DND-41 (cell line): Measurements from ENCODE around the gene MAL.

Experiments used
- ATAC-seq: fragments of 200-7000 bp; cut with Tn5 transposase; 3 replicates; pipeline ENCODE4 v1.9.1; 2021; ENCODE audit warnings: low read depth; ENCODE audit not compliant: insufficient read depth
- DNase-seq: peaks from one replicate; pipeline ENCODE4 v3.0.0-alpha.2; 2020
- H2AFZ ChIP-seq: 2 replicates; pipeline ENCODE4 v1.6.0; 2012; ENCODE audit warnings: low read depth, low read length
- H3K27ac ChIP-seq: 2 replicates; pipeline ENCODE4 v1.5.1; 2012; ENCODE audit warnings: low read length, inconsistent platforms
- H3K27me3 ChIP-seq: fragments of 200-600 bp; sonication (generic); 2 replicates; pipeline ENCODE4 v1.6.0; 2012; ENCODE audit warnings: low read length, mild to moderate bottlenecking, inconsistent platforms; ENCODE audit not compliant: insufficient read depth, poor library complexity
- H3K36me3 ChIP-seq: 2 replicates; pipeline ENCODE4 v1.5.1; 2012; ENCODE audit warnings: low read length, inconsistent platforms; ENCODE audit not compliant: insufficient read depth
- H3K4me1 ChIP-seq: 2 replicates; pipeline ENCODE4 v1.5.1; 2012; ENCODE audit warnings: mild to moderate bottlenecking, low read length; ENCODE audit not compliant: insufficient read depth
- H3K4me2 ChIP-seq: 2 replicates; pipeline ENCODE4 v1.6.0; 2012; ENCODE audit warnings: mild to moderate bottlenecking, moderate library complexity, low read length, inconsistent platforms; ENCODE audit not compliant: insufficient read depth
- H3K4me3 ChIP-seq, 2 experiments: fragments of 200-600 bp in 1 of 2; shearing (Covaris generic) in 1 of 2; 2 replicates each; pipeline ENCODE4 v1.5.1; 2012 to 2016; ENCODE audit warnings: inconsistent platforms in 2 of 2, low read length in 2 of 2, mild to moderate bottlenecking in 2 of 2, low read depth in 1 of 2, moderate library complexity in 1 of 2
- H3K79me2 ChIP-seq: 2 replicates; pipeline ENCODE4 v1.6.0; 2012; ENCODE audit warnings: low read length, inconsistent platforms; ENCODE audit not compliant: insufficient read depth
- H3K9ac ChIP-seq: 2 replicates; pipeline ENCODE4 v1.6.0; 2012; ENCODE audit warnings: low read depth, mild to moderate bottlenecking, inconsistent platforms, low read length, moderate library complexity
- H3K9me3 ChIP-seq: 2 replicates; pipeline ENCODE4 v1.5.1; 2012; ENCODE audit warnings: low read length, moderate library complexity, mild to moderate bottlenecking, inconsistent platforms; ENCODE audit not compliant: insufficient read depth, severe bottlenecking
- H4K20me1 ChIP-seq: 2 replicates; pipeline ENCODE4 v1.6.0; 2012; ENCODE audit warnings: low read length; ENCODE audit not compliant: insufficient read depth
- EZH2 ChIP-seq: IDR thresholded peaks from 3 replicates; pipeline ENCODE4 v1.6.1; 2012; ENCODE audit warnings: borderline replicate concordance, low read depth, mild to moderate bottlenecking, moderate library complexity, low read length, inconsistent platforms; ENCODE audit not compliant: severe bottlenecking
- TF ChIP-seq, protein P1 (sequence below): IDR thresholded peaks from 2 replicates; pipeline ENCODE4 v1.5.1; 2012; ENCODE audit warnings: borderline replicate concordance, low read length, moderate library complexity, mild to moderate bottlenecking; ENCODE audit not compliant: poor library complexity, severe bottlenecking; ENCODE audit errors: extremely low read depth

The MAL gene

DNA sequence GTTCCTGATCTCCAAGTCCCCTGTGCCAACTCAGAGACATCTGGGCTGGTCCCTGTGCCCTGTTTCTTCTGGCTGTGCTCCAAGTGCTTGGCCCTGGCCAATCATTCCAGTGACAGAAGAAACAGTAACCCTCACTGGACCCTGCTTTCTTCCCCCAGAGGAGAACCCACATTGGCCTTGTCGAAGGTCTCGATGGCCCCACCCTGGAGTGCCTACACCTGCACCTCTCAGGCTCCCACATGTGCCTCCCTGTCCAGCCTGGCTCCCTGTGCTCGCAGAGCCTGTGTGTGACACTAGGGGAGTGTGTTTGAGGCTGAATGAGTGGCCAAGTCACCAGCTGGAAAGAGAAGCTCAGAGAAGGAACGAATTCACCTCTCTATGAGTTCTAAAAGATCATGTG, 5.9 kb upstream of the MAL start:
- Histone ChIP-seq H3K27ac (no peak overlapping the region), H3K27me3 (peaks cover 12% of the 10 kb centered on the region), H3K36me3 (no peaks in the 10 kb centered on the region), H3K9me3 (no peaks in the 10 kb centered on the region), H3K4me1 (peaks cover 29% of the 10 kb centered on the region), H2AFZ (no peak overlapping the region), H3K4me2 (no peak overlapping the region), H4K20me1 (peaks cover 3% of the 10 kb centered on the region; the same call in 1 of the 2 replicates), H3K4me3 (no peak overlapping the region), H3K79me2 (no peaks in the 10 kb centered on the region), H3K9ac (no peak overlapping the region)
- TF ChIP-seq EZH2: no peak
- TF ChIP-seq, protein P1, sequence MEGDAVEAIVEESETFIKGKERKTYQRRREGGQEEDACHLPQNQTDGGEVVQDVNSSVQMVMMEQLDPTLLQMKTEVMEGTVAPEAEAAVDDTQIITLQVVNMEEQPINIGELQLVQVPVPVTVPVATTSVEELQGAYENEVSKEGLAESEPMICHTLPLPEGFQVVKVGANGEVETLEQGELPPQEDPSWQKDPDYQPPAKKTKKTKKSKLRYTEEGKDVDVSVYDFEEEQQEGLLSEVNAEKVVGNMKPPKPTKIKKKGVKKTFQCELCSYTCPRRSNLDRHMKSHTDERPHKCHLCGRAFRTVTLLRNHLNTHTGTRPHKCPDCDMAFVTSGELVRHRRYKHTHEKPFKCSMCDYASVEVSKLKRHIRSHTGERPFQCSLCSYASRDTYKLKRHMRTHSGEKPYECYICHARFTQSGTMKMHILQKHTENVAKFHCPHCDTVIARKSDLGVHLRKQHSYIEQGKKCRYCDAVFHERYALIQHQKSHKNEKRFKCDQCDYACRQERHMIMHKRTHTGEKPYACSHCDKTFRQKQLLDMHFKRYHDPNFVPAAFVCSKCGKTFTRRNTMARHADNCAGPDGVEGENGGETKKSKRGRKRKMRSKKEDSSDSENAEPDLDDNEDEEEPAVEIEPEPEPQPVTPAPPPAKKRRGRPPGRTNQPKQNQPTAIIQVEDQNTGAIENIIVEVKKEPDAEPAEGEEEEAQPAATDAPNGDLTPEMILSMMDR: no peak
- ATAC-seq: no peak
- no peak for DNase-seq

DNA sequence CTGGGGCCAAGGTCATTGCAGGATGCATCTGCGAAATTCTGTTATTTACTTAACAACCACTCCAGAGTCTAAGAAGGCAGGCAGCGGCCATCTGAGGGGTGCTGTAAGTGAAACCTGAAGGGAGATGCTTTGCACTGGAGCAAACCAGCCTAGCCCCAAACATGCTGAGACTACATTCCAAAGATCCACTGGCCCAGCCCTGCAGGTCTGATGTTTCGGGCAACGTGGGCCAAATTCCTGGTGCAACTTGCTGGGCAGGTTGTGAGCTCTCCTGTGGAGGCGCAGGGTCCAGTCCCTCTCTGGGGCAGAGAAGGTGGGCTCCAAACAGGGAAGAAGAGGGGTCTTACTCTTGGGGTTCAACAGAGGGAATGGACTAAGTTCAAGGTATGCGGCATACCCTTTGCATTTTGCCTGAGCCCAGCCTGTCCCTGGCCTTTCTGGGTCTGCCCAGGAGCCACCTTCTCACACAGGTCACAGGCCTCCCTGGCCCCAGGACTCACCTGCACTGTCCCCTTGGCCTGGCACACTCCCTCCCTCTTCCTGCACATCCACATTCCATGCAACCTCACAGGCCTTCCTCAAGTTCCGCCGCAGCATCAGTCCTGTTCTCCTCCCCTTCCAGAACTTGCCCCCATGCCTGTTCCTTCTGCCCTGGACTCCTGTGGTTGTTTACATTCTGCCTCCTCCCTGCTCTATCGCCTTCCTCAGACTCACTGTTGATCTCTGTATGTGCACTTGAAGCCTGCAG, 5.1 kb upstream of the MAL start:
- DNase-seq (no peak), ATAC-seq (no peak)
- Histone ChIP-seq H3K27ac (no peak overlapping the region), H3K9me3 (no peaks in the 10 kb centered on the region), H3K4me2 (no peak overlapping the region), H3K27me3 (peaks cover 20% of the 10 kb centered on the region), H3K4me3 (no peak overlapping the region), H3K36me3 (no peaks in the 10 kb centered on the region), H2AFZ (no peak overlapping the region), H4K20me1 (peaks cover 3% of the 10 kb centered on the region; the same call in 1 of the 2 replicates), H3K4me1 (peaks cover 38% of the 10 kb centered on the region), H3K79me2 (peaks cover 6% of the 10 kb centered on the region; the same call in 1 of the 2 replicates), H3K9ac (no peak overlapping the region)
- no peak for TF ChIP-seq EZH2
- TF ChIP-seq, protein P1: no peak

DNA sequence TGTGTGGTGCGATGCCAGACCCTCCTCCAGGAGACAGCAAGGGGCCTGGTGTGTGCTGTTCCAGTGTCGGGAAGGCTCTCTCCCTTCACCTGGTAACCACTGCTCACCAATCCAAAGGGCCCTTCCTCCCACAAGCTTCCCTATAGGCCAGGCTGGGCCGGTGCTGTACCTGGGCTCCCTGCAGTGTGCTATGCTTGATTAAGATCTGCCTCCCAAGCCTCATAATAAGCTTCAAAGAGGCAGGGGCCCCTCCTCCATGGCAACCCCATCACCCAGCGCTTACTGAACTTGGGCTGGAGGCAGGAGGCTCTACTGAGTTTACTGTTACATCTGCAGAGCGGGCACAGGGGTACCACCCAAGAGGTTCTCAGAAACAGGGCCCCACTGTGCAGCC, 4.5 kb upstream of the MAL start:
- H3K79me2 ChIP-seq: peaks cover 11% of the 10 kb centered on the region; the same call in 1 of the 2 replicates
- DNase-seq (peak; percentile 30), ATAC-seq (no peak)
- H3K9ac ChIP-seq: no peak overlapping the region
- no peak overlapping the region for H3K4me3 ChIP-seq
- peaks cover 26% of the 10 kb centered on the region for H3K27me3 ChIP-seq
- no peak overlapping the region for H3K27ac ChIP-seq
- no peaks in the 10 kb centered on the region for H3K36me3 ChIP-seq
- H3K4me2 ChIP-seq: no peak overlapping the region
- H3K4me1 ChIP-seq: peaks cover 43% of the 10 kb centered on the region
- H4K20me1 ChIP-seq: peaks cover 3% of the 10 kb centered on the region; the same call in 1 of the 2 replicates
- H3K9me3 ChIP-seq: no peaks in the 10 kb centered on the region
- no peak overlapping the region for H2AFZ ChIP-seq
- TF ChIP-seq, protein P1: no peak
- no peak for TF ChIP-seq EZH2
